ENCODE results near the gene DARS1.

The DARS1 gene

DNA sequence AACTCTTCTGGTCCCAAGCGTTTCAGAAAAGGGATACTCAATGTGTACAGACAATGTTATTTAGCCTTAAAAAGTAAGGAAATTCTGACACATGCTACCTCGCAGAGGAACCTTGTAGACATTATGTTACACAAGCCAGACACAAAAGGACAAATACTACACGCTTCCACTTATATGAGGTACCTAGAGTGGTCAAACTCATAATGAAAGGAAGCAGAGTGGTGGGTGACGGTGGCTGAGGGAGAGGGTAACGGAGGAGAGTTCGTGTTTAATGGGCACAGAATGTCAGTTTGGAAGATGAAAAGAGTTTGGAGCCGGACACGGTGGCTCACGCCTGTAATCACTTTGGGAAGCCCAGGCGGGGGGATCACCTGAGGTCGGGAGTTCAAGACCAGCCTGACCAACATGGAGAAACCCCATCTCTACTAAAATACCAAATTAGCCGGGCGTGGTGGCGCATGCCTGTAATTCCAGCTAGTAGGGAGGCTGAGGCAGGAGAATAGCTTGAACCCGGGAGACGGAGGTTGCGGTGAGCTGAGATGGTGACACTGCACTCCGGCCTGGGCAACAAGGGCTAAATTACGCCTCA, 110.6 kb downstream of the DARS1 start:
- no peak for DNase-seq

DNA sequence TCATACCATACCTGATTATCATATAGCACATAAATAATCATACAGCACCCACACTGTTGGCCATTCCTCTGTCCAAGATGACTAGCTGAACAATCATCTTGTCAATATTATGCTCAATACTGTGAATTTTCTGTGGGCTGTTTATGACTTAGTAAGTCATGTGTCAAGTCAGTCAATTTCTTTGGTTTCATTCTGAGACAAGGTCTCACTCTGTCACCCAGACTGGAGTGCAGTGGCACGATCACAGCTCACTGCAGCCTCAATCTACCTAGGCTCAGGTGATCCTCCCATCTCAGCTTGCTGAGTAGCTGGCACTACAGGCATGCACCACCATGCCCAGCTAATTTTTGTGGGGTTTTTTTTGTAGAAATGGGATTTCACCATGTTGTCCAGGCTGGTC, 114.9 kb downstream of the DARS1 start:
- DNase-seq: no peak

DNA sequence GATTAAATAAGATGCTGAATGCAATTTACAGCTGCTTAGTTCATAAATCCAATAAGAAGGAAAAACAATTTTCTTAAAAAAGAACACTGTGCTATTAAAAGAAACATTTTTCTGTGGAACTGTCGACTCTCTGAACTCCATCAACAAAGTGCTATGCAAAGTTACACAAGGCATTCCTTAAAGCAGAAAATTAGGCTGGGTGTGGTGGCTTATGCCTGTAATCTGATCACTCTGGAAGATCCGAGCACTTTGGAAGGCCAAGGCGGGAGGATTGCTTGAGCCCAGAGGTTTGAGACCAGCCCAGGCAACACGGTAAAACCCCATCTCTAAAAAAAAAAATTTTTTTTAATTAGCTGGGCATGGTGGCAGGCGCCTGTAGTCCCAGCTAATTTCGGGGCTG, 122.2 kb downstream of the DARS1 start:
- no peak for DNase-seq

- DNase-seq: no peak
Observed at GRCh38 chr2:135862718-135863117, 122.7 kb downstream of the DARS1 start.

All from right forelimb (tissue), 1 donor.